ENCODE measurements around the gene MLPH.
A peak's percentile ranks its signal among the peaks of the same experiment; 100 is the strongest.

Gene MLPH

DNA sequence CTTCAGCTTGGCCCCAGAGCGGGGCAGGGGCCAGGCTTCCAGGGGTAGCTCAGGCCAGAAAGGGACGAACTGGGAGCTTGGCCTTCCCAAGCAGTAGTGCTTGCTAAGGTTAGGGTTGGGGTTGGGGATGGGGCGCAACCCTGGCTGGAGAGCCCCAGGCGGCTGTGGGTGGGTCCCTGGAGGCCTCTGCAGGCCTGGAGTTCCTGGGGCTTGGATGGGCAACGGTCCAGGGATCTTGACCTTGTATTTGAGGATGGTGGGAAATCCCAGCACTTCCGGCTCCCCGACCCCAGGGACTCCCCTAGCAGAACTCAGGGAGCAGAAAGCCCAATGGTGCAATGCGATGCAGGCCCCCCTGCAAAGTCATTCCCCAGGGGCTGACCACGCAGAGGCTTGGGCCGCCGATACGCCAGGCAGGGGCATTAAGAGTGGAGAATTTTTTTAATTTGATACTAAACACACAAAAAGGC lies 12.6 kb upstream of the MLPH start:
- peak overlapping the region; percentile 40 for H3K4me3 ChIP-seq (ENCODE audit: low read length)
- H3K27me3 ChIP-seq (ENCODE audit: control insufficient read depth, insufficient read depth, low read length) = no peaks in the 10 kb centered on the region
- H3K9ac ChIP-seq (ENCODE audit: low read length) = peak overlapping the region; percentile 82
- peaks cover 22% of the 10 kb centered on the region for H3K4me1 ChIP-seq (ENCODE audit: control insufficient read depth, insufficient read depth, low read length)
- no peaks in the 10 kb centered on the region for H3K36me3 ChIP-seq (ENCODE audit: control insufficient read depth, insufficient read depth, low read length)
- no peaks in the 10 kb centered on the region for H3K9me3 ChIP-seq (ENCODE audit: control insufficient read depth, low read length)

DNA sequence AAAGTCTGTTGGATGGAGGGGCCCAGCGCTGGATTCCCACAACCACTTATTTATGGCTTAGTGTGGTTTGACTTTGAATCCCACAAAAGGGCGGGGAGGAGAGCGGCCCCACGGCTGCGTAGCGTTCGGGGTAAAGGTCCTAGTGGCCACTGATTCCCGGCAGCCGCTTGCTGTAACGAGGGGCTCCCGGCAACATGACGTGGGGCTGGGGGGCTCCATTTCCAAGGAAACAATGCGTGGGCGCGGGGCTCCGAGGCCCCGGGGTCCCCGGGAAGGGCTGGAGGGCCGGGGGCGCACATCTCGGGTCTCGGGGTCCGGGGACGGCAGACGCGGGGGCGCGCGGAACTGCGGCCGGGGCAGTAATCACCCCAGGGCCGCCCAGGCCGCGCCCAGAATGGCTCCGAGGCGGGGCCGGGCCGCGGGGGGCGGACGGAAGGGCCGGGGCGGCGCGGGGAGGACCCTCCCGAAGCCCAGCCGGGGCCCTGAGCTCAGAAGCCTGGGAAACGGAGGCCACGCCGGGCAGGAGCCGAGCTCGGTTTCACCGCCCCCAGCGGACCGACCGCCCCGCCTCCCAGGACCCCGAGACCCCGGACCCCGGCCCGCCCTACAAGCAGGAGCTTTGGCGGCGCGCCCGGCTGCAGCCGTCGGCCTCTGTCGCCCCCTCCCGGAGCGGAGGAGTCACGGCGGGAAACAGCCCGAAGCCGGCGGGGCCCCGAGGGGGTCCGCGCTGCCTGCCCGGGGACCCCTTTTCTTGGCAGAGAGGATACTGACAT lies 11.9 kb upstream of the MLPH start:
- Histone ChIP-seq H3K9ac (ENCODE audit: low read length) (peak overlapping the region; percentile 82), H3K36me3 (ENCODE audit: control insufficient read depth, insufficient read depth, low read length) (no peaks in the 10 kb centered on the region), H3K27me3 (ENCODE audit: control insufficient read depth, insufficient read depth, low read length) (no peaks in the 10 kb centered on the region), H3K4me3 (ENCODE audit: low read length) (peak overlapping the region; percentile 64), H3K4me1 (ENCODE audit: control insufficient read depth, insufficient read depth, low read length) (peaks cover 22% of the 10 kb centered on the region), H3K9me3 (ENCODE audit: control insufficient read depth, low read length) (no peaks in the 10 kb centered on the region)

DNA sequence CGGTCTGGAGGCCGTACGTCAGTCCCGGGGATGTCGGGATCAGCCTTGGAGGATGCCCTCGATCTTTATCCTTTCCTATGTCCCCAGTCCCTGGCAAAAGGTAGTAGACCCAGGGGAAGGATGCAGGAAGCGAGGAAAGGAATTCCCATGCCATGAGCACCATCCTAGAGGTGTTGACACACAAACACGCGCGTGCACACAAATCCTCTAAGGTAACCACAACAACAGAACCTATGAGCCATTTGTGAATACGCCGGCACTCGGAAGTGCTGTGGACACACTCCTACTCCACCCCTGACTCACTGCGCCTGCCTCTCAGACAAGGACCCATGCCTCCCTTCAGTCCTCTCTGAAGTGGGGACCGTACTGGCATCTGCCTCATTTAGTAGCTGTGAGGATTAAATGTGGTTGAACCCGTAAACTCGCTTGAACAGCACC lies 11.3 kb upstream of the MLPH start:
- H3K9me3 ChIP-seq (ENCODE audit: control insufficient read depth, low read length) = no peaks in the 10 kb centered on the region
- H3K4me3 ChIP-seq (ENCODE audit: low read length) = peak overlapping the region; percentile 64
- no peaks in the 10 kb centered on the region for H3K27me3 ChIP-seq (ENCODE audit: control insufficient read depth, insufficient read depth, low read length)
- peaks cover 22% of the 10 kb centered on the region for H3K4me1 ChIP-seq (ENCODE audit: control insufficient read depth, insufficient read depth, low read length)
- peak overlapping the region; percentile 82 for H3K9ac ChIP-seq (ENCODE audit: low read length)
- no peaks in the 10 kb centered on the region for H3K36me3 ChIP-seq (ENCODE audit: control insufficient read depth, insufficient read depth, low read length)

DNA sequence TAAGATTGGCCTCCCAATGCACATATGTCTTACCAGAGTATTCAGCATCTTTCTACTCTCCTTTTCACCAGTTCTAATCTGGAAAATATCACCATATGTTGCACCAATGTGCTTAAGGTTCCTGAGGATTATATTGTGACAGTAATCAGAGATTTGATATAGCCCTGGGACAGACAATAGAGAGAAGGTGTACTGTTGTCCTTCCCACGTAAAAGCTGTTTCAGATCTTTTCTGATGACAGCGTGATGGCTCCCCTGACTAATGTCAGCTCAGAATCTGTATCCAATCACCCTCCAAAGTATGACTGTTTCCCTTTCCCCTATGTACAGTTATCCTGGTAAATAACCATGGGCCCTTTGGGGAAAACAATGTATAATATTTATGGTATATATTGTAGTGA lies 9.0 kb upstream of the MLPH start:
- Histone ChIP-seq H3K36me3 (ENCODE audit: control insufficient read depth, insufficient read depth, low read length) (no peaks in the 10 kb centered on the region), H3K9ac (ENCODE audit: low read length) (no peak overlapping the region), H3K9me3 (ENCODE audit: control insufficient read depth, low read length) (no peaks in the 10 kb centered on the region), H3K27me3 (ENCODE audit: control insufficient read depth, insufficient read depth, low read length) (no peaks in the 10 kb centered on the region), H3K4me3 (ENCODE audit: low read length) (no peak overlapping the region), H3K4me1 (ENCODE audit: control insufficient read depth, insufficient read depth, low read length) (peaks cover 43% of the 10 kb centered on the region)

DNA sequence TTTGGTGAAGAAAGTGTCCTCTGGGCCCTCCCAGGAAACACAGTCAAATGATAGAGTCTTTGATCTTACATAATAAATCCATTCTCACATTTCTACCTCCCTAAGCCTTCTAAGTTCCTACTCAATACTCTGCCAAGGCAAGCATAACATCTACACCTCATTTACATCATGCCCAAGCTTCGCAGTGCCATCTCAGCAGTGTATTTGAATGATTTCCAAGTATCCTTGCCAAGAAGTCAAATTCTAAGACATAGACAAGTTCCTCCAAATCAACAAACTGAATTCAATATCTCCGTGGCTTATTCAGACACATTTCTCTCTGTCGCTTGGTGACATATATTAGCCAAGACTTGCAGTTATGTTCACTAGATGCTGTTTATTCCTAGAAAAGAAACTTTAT lies 8.1 kb upstream of the MLPH start:
- Histone ChIP-seq H3K9ac (ENCODE audit: low read length) (no peak overlapping the region), H3K4me1 (ENCODE audit: control insufficient read depth, insufficient read depth, low read length) (peaks cover 47% of the 10 kb centered on the region), H3K36me3 (ENCODE audit: control insufficient read depth, insufficient read depth, low read length) (no peaks in the 10 kb centered on the region), H3K9me3 (ENCODE audit: control insufficient read depth, low read length) (no peaks in the 10 kb centered on the region), H3K4me3 (ENCODE audit: low read length) (no peak overlapping the region), H3K27me3 (ENCODE audit: control insufficient read depth, insufficient read depth, low read length) (no peaks in the 10 kb centered on the region)

DNA sequence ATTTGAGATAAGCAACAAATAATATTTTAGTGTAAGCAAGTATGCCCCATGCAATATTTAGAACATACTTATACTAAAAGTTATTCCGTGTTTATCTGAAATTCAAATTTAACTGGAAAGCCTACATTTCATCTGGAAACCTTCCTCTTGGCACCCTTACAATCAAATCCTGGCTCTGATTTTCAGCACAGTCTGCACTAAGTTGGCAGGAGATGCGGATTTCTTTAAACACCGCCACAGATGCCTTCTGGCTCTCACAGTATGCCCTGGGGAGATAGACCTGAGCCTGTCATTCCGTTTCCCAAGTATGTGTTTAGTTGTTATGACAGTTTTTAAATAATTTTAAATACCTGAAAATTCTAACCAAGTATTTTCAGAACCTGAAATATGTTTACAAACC lies 7.3 kb upstream of the MLPH start:
- H3K4me1 ChIP-seq (ENCODE audit: control insufficient read depth, insufficient read depth, low read length) = peaks cover 47% of the 10 kb centered on the region
- H3K9me3 ChIP-seq (ENCODE audit: control insufficient read depth, low read length) = no peaks in the 10 kb centered on the region
- no peaks in the 10 kb centered on the region for H3K27me3 ChIP-seq (ENCODE audit: control insufficient read depth, insufficient read depth, low read length)
- no peak overlapping the region for H3K9ac ChIP-seq (ENCODE audit: low read length)
- no peak overlapping the region for H3K4me3 ChIP-seq (ENCODE audit: low read length)
- H3K36me3 ChIP-seq (ENCODE audit: control insufficient read depth, insufficient read depth, low read length) = no peaks in the 10 kb centered on the region

DNA sequence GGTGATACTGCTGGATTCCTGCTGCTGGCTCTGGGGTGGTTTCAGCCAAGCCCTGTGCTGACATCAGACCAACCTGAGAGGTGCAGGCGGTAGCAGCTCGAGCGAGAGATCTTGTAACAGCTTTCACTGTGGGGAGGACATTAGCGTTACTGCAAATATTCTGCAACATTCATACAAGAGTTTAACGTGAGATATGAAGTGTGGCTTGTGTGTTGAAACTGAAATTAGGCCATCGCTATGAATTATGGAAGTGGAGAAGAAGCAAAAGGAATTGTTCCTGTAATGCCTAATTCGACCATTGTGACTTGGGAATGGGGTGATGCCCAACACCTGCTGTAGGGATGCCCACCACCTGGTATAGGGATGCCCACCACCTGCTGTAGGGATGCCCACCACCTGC lies 6.5 kb upstream of the MLPH start:
- Histone ChIP-seq H3K36me3 (ENCODE audit: control insufficient read depth, insufficient read depth, low read length) (no peaks in the 10 kb centered on the region), H3K27me3 (ENCODE audit: control insufficient read depth, insufficient read depth, low read length) (no peaks in the 10 kb centered on the region), H3K9me3 (ENCODE audit: control insufficient read depth, low read length) (no peaks in the 10 kb centered on the region), H3K4me1 (ENCODE audit: control insufficient read depth, insufficient read depth, low read length) (peaks cover 45% of the 10 kb centered on the region), H3K9ac (ENCODE audit: low read length) (no peak overlapping the region), H3K4me3 (ENCODE audit: low read length) (no peak overlapping the region)

DNA sequence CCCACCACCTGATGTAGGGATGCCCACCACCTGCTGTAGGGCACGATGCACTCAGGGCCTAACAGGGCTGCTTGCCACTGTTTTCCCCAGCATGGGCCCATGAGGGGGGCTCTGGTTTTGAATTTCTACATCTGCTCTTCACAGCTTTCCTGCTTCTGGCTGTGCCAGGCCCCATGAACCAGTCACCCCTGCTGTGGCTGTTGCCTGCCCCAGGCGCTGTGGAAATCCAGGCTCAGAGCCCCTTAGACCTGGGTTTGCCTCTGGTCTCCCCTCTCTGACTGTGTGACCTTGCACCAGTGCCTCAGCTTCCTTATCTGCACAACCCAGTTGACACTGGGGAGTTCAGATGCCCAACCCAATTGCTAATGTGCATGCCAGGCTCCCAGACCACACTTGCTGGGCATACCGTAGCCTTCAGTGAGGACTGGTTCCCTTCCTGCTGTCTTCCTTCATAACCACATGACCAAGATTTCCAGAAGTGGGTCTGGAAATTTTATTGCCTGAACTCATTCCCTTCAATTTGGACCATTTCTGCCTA lies 6.0 kb upstream of the MLPH start:
- no peaks in the 10 kb centered on the region for H3K9me3 ChIP-seq (ENCODE audit: control insufficient read depth, low read length)
- H3K27me3 ChIP-seq (ENCODE audit: control insufficient read depth, insufficient read depth, low read length) = no peaks in the 10 kb centered on the region
- H3K9ac ChIP-seq (ENCODE audit: low read length) = no peak overlapping the region
- no peaks in the 10 kb centered on the region for H3K36me3 ChIP-seq (ENCODE audit: control insufficient read depth, insufficient read depth, low read length)
- H3K4me3 ChIP-seq (ENCODE audit: low read length) = no peak overlapping the region
- peaks cover 40% of the 10 kb centered on the region for H3K4me1 ChIP-seq (ENCODE audit: control insufficient read depth, insufficient read depth, low read length)

DNA sequence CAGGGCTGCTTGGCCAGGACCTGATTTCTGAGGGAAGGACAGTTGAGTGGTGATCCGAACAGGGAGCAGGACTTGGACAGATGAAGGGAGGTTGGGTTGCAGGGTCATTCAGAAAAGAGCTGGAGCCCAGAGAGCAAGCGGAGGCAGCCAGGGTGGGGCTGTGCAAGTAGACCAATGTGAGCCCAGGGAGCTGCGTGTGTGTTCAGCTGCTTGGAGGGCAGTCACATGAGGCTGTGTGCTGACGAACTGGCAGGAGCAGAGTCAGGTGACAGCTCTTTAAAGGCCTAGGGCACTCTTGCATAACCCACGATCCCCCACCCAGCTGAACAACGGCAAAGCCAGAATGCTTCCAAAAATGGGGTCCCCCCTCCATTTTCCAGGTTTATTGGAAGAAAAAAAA lies 4.6 kb upstream of the MLPH start:
- Histone ChIP-seq H3K9me3 (ENCODE audit: control insufficient read depth, low read length) (no peaks in the 10 kb centered on the region), H3K9ac (ENCODE audit: low read length) (peak overlapping the region; percentile 73), H3K27me3 (ENCODE audit: control insufficient read depth, insufficient read depth, low read length) (peaks cover 8% of the 10 kb centered on the region), H3K4me3 (ENCODE audit: low read length) (no peak overlapping the region), H3K36me3 (ENCODE audit: control insufficient read depth, insufficient read depth, low read length) (no peaks in the 10 kb centered on the region), H3K4me1 (ENCODE audit: control insufficient read depth, insufficient read depth, low read length) (peaks cover 35% of the 10 kb centered on the region)

DNA sequence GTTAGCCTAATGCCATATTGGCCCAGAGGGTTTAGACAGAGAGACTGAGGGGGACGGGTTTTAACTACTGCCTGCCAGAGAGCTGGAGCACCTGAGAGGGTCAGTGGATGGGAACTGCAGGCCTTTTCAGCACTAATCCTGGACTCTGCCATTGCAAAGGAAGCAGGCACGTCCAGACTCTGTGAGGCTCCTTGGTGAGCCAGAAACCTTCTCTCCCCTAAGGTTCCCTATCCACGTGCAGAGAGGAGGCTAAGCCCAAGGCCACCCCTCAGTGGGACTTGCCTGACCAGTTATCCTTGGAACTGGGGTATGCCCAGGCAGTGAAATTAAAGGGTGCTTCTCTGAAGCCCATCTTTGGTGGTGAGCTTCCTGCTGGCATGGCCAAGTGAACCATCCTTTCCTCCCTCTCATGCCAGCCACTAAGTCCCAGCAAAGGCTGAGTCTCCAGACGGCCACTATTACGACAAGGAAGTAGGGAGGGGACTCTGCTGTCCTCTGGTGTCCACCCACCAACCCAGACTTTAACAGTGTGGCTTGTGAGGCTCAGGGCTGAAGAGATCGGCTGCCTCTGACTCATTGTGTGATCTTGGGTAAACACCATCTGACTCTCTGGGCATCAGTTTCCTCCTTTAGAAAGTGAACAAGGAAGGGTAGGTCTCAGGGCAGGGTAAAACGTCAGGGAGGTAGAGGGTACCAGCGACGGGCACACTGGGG lies 3.9 kb upstream of the MLPH start:
- Histone ChIP-seq H3K36me3 (ENCODE audit: control insufficient read depth, insufficient read depth, low read length) (peaks cover 5% of the 10 kb centered on the region), H3K4me3 (ENCODE audit: low read length) (peak overlapping the region; percentile 15), H3K9me3 (ENCODE audit: control insufficient read depth, low read length) (no peaks in the 10 kb centered on the region), H3K9ac (ENCODE audit: low read length) (peak overlapping the region; percentile 73), H3K27me3 (ENCODE audit: control insufficient read depth, insufficient read depth, low read length) (peaks cover 8% of the 10 kb centered on the region), H3K4me1 (ENCODE audit: control insufficient read depth, insufficient read depth, low read length) (peaks cover 35% of the 10 kb centered on the region)

DNA sequence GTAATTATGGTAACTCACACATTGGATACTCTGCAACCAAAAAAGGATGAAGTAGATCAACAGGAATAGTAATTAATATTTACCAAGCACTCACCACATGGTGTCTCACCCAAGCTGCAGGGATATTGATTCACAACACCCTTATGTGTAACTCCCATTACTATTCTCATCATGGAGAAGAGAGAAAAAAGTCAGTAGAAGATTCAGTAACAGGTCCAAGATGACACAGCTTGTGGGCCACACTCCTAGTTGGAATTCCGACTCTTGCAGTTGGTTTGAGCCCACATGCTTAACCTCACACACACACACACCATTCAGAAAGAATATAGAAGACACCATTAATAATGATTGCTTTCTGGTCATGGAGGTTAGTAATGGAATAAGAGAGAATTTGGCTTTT lies 1.7 kb upstream of the MLPH start:
- H3K4me1 ChIP-seq (ENCODE audit: control insufficient read depth, insufficient read depth, low read length) = peaks cover 51% of the 10 kb centered on the region
- H3K36me3 ChIP-seq (ENCODE audit: control insufficient read depth, insufficient read depth, low read length) = peaks cover 6% of the 10 kb centered on the region
- H3K9ac ChIP-seq (ENCODE audit: low read length) = peak overlapping the region; percentile 98
- H3K9me3 ChIP-seq (ENCODE audit: control insufficient read depth, low read length) = no peaks in the 10 kb centered on the region
- peaks cover 8% of the 10 kb centered on the region for H3K27me3 ChIP-seq (ENCODE audit: control insufficient read depth, insufficient read depth, low read length)
- peak overlapping the region; percentile 94 for H3K4me3 ChIP-seq (ENCODE audit: low read length)

DNA sequence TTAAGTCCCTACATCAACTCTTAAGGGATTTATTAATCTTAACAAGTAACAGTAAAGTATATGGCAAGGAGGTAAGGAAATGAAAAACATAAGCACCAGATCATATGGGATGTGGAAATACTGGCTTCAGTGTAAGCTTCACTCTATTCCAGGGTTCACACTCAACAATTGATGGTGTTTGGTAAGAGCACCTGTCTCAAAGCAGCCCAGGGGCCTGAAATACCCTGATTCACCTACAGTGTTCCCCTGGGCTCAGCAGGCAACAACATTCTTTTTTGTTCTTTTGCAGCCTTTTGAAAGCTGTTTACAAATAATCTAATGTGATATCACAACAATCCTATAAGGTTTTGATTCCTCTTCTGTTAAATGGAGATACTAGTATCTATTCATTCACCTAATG lies 1.2 kb upstream of the MLPH start:
- H3K9ac ChIP-seq (ENCODE audit: low read length) = peak overlapping the region; percentile 98
- H3K4me1 ChIP-seq (ENCODE audit: control insufficient read depth, insufficient read depth, low read length) = peaks cover 56% of the 10 kb centered on the region
- H3K27me3 ChIP-seq (ENCODE audit: control insufficient read depth, insufficient read depth, low read length) = peaks cover 8% of the 10 kb centered on the region
- H3K4me3 ChIP-seq (ENCODE audit: low read length) = peak overlapping the region; percentile 94
- H3K9me3 ChIP-seq (ENCODE audit: control insufficient read depth, low read length) = no peaks in the 10 kb centered on the region
- H3K36me3 ChIP-seq (ENCODE audit: control insufficient read depth, insufficient read depth, low read length) = peaks cover 8% of the 10 kb centered on the region

All from mucosa of stomach (tissue), 1 donor.